GM04504 (cell line): Measurements from ENCODE around the gene SLAMF9.

Experiments used
- DNase-seq: peaks from one replicate; pipeline ENCODE4 v3.0.0-alpha.2; 2012; ENCODE audit warnings: low read depth

SLAMF9 gene

GRCh38 chr1:159974350-159974965 lies 20.4 kb upstream of the SLAMF9 start:
- DNase-seq, result no peak

- no peak for DNase-seq
Observed at GRCh38 chr1:159973350-159973940, 19.4 kb upstream of the SLAMF9 start.

GRCh38 chr1:159972443-159973205 lies 18.6 kb upstream of the SLAMF9 start:
- no peak for DNase-seq

- DNase-seq, result no peak
Observed at GRCh38 chr1:159970932-159971342, 16.9 kb upstream of the SLAMF9 start.

GRCh38 chr1:159968901-159969300 lies 14.9 kb upstream of the SLAMF9 start:
- DNase-seq, result no peak

GRCh38 chr1:159965263-159965662 lies 11.2 kb upstream of the SLAMF9 start:
- no peak for DNase-seq

GRCh38 chr1:159964144-159964543 lies 10.1 kb upstream of the SLAMF9 start:
- DNase-seq, result no peak

- DNase-seq, result no peak
Observed at GRCh38 chr1:159962176-159962575, 8.1 kb upstream of the SLAMF9 start.

- no peak for DNase-seq
Observed at GRCh38 chr1:159961636-159962035, 7.6 kb upstream of the SLAMF9 start.

GRCh38 chr1:159960721-159961381 lies 6.8 kb upstream of the SLAMF9 start:
- DNase-seq, result peak; percentile 85

- DNase-seq, result no peak
Observed at GRCh38 chr1:159959451-159959850, 5.4 kb upstream of the SLAMF9 start.

- DNase-seq, result no peak
Observed at GRCh38 chr1:159958719-159959380, 4.8 kb upstream of the SLAMF9 start.

GRCh38 chr1:159957824-159958268 lies 3.8 kb upstream of the SLAMF9 start:
- no peak for DNase-seq

- no peak for DNase-seq
Observed at GRCh38 chr1:159955456-159955855, 1.4 kb upstream of the SLAMF9 start.

GRCh38 chr1:159952932-159953331 lies 1.1 kb downstream of the SLAMF9 start:
- no peak for DNase-seq

- DNase-seq, result no peak
Observed at GRCh38 chr1:159951551-159951950, 2.5 kb downstream of the SLAMF9 start.

GRCh38 chr1:159951016-159951415 lies 3.0 kb downstream of the SLAMF9 start:
- no peak for DNase-seq

- DNase-seq, result no peak
Observed at GRCh38 chr1:159949981-159950381, 4.1 kb downstream of the SLAMF9 start.

- no peak for DNase-seq
Observed at GRCh38 chr1:159949123-159949522, 4.9 kb downstream of the SLAMF9 start.

- no peak for DNase-seq
Observed at GRCh38 chr1:159947942-159948341, 6.1 kb downstream of the SLAMF9 start.

- DNase-seq, result no peak
Observed at GRCh38 chr1:159946242-159947187, 7.5 kb downstream of the SLAMF9 start.
